ENCODE measurements around the gene GPC3. TPM values are rescaled to one million over a fixed set of nuclear protein-coding genes. Genes with fewer than 3 reads are reported as not detected.

GPC3 gene
- total RNA-seq, 1 experiment from 2014 or later, result 5.7 TPM

DNA sequence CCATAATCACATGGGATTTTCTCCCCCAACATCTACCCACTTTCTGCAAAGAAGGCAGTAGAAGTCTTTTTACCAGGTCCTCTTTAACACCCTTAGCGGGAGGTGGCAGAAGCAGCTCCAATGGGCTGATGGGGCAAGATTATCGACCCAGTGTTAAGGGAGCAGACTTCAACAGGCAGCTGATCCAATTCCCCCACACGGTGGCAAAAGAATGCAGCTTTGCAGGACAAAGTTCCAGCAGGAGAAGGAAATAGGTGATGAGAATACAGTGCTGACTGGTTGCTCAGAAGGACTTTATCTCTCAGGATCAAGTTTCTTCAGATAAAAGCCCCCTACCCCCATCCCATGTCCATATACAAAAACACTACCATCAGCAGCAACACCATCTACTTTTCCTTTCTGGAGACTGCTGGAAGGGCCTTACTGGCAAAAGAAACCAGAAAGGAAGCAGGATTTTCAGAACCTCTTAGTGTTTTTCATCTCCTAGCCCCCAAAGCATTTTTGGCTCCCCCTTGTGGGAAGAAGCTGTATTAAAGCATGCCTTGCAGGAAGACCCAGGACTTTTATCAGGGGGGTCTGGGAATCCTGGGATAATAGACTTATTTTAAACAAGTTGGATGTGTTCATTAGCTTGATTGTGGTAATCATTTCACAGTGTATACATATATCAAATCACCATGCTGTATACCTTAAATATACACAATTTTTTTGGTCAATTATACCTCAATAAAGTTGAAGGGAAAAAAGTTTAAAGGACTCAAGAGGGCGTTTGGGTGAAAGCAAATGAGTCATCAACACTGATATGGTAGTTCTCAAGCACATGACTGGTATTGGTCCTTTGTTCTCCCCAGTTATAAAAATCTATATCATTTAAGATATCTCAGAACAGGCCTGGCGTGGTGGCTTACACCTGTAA is 146.4 kb downstream of the GPC3 start:
- Histone ChIP-seq H3K27ac (no peak overlapping the region), H3K9me3 (replicated peaks) (no peaks in the 10 kb centered on the region), H3K27me3 (replicated peaks) (no peaks in the 10 kb centered on the region), H3K36me3 (no peaks in the 10 kb centered on the region), H3K4me1 (replicated peaks) (no peaks in the 10 kb centered on the region), H3K4me3 (no peak overlapping the region)
- peak; percentile 37 to 43 for DNase-seq (ENCODE audit: low read depth in 1 of 2, low spot score in 2 of 2)

DNA sequence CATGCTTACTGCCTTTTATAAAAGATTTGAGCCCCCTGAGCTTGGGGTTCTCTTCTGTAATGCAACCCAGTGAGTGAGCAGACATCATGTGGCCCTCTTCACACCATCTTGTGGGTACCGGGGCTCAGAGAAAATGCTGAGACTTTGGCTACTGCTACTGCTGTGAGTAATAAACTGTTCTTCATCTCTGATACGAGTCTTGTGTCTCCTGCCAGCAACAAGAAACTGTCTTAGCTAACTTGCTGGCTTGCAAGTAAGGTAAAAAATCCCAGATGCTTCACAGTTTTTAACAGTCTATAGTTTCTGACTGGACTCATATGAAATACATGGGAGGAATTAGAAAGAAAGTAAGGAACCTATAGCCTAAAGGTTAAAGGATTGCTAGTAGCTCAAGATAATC is 148.3 kb downstream of the GPC3 start:
- no peaks in the 10 kb centered on the region for H3K9me3 ChIP-seq (replicated peaks)
- H3K4me1 ChIP-seq (replicated peaks), result no peaks in the 10 kb centered on the region
- H3K36me3 ChIP-seq, result no peaks in the 10 kb centered on the region
- H3K27ac ChIP-seq, result no peak overlapping the region
- H3K27me3 ChIP-seq (replicated peaks), result no peaks in the 10 kb centered on the region
- no peak for DNase-seq (ENCODE audit: low read depth in 1 of 2, low spot score in 2 of 2)
- H3K4me3 ChIP-seq, result no peak overlapping the region

DNA sequence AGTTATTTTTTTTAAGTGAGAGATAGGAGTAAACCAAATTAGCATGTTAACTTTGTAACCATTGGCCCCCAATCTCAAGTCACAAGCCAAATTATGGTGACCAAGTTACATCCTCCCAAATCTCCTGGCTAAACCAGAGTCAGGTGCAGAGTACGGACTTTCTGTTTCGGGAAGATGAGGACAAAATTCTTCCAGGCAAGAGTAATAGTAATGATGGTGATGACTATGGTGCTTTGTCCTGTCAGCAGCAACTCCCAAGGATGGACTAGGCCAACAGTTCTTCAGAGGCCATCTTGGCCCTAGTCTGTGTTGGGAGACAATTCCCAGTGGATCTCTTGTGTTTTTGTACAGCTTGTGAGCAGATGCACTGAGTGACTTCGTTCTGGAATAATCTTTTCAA is 148.8 kb downstream of the GPC3 start:
- H3K27me3 ChIP-seq (replicated peaks), result no peaks in the 10 kb centered on the region
- H3K9me3 ChIP-seq (replicated peaks), result no peaks in the 10 kb centered on the region
- no peak overlapping the region for H3K27ac ChIP-seq
- DNase-seq (ENCODE audit: low read depth in 1 of 2, low spot score in 2 of 2), result no peak
- H3K36me3 ChIP-seq, result no peaks in the 10 kb centered on the region
- no peak overlapping the region for H3K4me3 ChIP-seq
- H3K4me1 ChIP-seq (replicated peaks), result no peaks in the 10 kb centered on the region

DNA sequence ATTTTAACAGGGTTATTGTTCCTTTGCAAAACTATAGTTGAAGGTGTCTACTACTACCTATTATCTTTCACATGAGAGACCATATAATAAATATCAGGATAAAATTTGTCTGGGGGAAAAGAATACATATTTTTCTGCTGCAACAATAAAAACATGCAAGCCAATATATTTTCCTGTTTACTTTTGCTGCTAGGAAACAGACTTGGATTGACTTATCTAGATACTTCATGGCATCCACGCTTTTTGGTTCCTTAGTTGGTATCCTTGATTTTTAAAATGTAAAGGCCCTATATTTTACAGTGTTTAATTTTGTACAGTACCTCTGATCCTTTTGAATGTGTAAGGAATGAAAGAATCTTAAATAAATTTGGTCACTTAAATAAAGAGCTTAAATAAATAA is 150.6 kb downstream of the GPC3 start:
- no peak overlapping the region for H3K4me3 ChIP-seq
- no peaks in the 10 kb centered on the region for H3K36me3 ChIP-seq
- H3K27ac ChIP-seq, result no peak overlapping the region
- H3K4me1 ChIP-seq (replicated peaks), result no peaks in the 10 kb centered on the region
- no peaks in the 10 kb centered on the region for H3K27me3 ChIP-seq (replicated peaks)
- no peak for DNase-seq (ENCODE audit: low read depth in 1 of 2, low spot score in 2 of 2)
- H3K9me3 ChIP-seq (replicated peaks), result no peaks in the 10 kb centered on the region

DNA sequence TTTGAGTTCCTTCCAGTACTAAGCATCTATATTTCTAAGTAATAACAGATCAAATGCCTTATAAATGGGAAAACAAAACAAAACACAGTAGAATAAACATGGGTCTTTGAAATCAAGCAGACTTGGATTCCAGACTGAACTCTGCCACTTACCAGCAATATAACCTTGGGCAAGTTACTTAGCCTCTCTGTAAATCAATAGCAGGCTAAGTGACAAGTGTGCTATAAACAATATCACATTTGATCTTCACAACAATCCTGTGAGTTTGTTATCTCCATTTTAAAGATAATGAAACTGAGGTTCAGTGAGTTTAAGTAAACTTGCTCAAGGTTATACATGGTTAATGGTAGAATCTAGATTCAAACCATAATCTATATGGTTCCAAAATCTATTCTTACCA is 165.8 kb downstream of the GPC3 start:
- no peaks in the 10 kb centered on the region for H3K9me3 ChIP-seq (replicated peaks)
- no peaks in the 10 kb centered on the region for H3K27me3 ChIP-seq (replicated peaks)
- no peak for DNase-seq (ENCODE audit: low read depth in 1 of 2, low spot score in 2 of 2)
- H3K27ac ChIP-seq, result no peak overlapping the region
- H3K36me3 ChIP-seq, result no peaks in the 10 kb centered on the region
- no peaks in the 10 kb centered on the region for H3K4me1 ChIP-seq (replicated peaks)
- no peak overlapping the region for H3K4me3 ChIP-seq

DNA sequence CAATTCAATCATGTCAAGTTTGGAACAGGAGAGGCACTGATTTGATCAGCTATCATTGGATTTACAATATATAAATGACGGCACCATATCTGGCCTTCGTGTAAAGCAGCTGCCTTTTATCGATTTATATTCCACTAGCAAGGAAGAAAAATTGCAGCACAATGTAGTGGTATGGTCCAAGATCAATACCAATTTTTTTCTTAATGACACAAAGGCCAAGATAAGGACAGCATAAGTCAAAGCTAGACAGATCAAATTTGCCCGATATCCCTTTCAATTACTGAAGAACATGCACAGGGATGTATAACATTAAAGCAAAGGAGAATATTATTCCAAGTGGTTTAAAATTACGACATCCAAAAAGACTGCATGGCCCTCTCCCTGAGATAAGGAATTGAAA is 167.4 kb downstream of the GPC3 start:
- H3K27me3 ChIP-seq (replicated peaks), result no peaks in the 10 kb centered on the region
- no peaks in the 10 kb centered on the region for H3K36me3 ChIP-seq
- H3K4me3 ChIP-seq, result no peak overlapping the region
- no peaks in the 10 kb centered on the region for H3K4me1 ChIP-seq (replicated peaks)
- H3K27ac ChIP-seq, result no peak overlapping the region
- H3K9me3 ChIP-seq (replicated peaks), result no peaks in the 10 kb centered on the region
- DNase-seq (ENCODE audit: low read depth in 1 of 2, low spot score in 2 of 2), result no peak

DNA sequence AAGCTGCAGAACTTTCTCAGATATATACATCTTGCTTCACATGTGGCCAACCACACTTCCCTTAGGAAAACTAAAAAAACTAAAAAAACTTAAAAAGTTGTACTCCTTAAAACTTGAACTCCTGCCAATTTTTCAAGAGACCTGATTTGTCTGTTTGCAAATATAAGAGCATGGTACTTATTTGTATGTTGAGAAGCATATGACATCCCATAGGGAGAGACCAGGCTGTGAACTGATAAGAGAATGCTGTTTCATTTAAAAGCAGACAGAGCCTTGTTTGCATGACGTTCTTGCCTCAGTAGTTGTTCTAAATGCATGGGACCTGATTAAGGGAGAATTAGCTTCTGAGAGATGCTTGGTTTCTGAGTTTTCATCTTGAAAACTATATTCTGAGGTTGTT is 169.9 kb downstream of the GPC3 start:
- DNase-seq (ENCODE audit: low read depth in 1 of 2, low spot score in 2 of 2), result no peak
- Histone ChIP-seq H3K4me3 (no peak overlapping the region), H3K4me1 (replicated peaks) (no peaks in the 10 kb centered on the region), H3K27ac (no peak overlapping the region), H3K36me3 (no peaks in the 10 kb centered on the region), H3K27me3 (replicated peaks) (no peaks in the 10 kb centered on the region), H3K9me3 (replicated peaks) (no peaks in the 10 kb centered on the region)

DNA sequence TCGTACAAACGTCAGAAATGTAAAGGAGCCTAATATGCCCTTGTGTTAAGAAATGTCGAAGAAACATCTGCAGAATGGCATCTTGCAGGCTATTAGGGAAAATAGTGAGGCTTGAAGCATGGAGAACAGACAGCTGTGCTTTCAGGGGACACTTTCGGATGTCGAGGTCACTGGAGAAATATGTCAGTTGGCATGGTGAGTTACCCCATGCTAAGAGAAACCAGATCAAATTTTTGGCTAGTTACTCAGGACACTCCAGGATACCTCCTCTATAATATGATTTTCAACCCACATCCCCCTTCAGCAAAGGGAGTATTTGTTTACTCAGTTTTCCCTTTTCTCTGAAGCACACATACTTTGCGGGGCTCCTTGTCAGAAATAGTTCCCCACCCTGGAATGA is 171.4 kb downstream of the GPC3 start:
- Histone ChIP-seq H3K9me3 (replicated peaks) (no peaks in the 10 kb centered on the region), H3K27me3 (replicated peaks) (no peaks in the 10 kb centered on the region), H3K27ac (no peak overlapping the region), H3K36me3 (no peaks in the 10 kb centered on the region), H3K4me3 (no peak overlapping the region), H3K4me1 (replicated peaks) (no peaks in the 10 kb centered on the region)
- no peak for DNase-seq (ENCODE audit: low read depth in 1 of 2, low spot score in 2 of 2)

DNA sequence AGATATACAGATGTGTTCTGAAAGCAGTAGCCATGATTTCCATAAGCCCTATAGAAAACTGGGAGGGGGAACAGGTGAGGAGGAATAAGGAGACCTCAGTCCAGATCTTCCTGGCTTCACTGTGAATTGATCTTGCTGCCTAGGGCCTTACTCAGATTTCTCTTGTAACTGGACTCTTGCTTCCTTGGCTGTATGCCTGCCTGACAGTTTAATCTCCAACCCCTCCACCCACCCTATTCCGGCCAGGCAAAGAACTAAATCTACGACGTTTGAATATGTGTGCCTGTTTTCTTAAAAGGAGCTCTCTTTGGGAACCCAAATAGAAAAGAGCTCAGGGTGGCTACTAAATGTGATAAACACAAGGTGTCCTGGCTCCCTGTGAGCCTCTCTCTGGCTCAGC is 173.0 kb downstream of the GPC3 start:
- no peaks in the 10 kb centered on the region for H3K27me3 ChIP-seq (replicated peaks)
- no peaks in the 10 kb centered on the region for H3K36me3 ChIP-seq
- no peaks in the 10 kb centered on the region for H3K9me3 ChIP-seq (replicated peaks)
- H3K4me1 ChIP-seq (replicated peaks), result no peaks in the 10 kb centered on the region
- no peak overlapping the region for H3K4me3 ChIP-seq
- DNase-seq (ENCODE audit: low read depth in 1 of 2, low spot score in 2 of 2), result no peak
- no peak overlapping the region for H3K27ac ChIP-seq

DNA sequence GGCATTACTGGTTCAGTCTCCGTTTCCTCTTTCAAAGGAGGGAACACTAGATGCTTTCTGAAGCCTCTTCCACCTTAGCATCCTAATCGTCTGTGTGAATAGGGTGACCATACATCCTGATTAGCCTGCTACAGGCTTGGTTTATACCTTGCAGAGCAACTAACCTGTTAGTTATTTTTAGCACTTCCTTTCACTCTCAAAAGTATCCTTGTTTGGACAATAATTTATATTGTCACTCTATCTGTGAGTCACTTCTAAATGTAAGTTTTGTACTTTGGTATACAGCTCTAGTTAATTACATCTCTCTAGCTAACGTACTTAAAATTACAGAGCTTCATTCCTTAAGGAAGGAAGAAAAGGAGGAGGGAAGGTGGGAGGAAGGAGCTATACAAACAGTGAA is 174.5 kb downstream of the GPC3 start:
- Histone ChIP-seq H3K4me1 (replicated peaks) (no peaks in the 10 kb centered on the region), H3K36me3 (no peaks in the 10 kb centered on the region), H3K27me3 (replicated peaks) (no peaks in the 10 kb centered on the region), H3K9me3 (replicated peaks) (no peaks in the 10 kb centered on the region), H3K27ac (no peak overlapping the region), H3K4me3 (no peak overlapping the region)
- no peak for DNase-seq (ENCODE audit: low read depth in 1 of 2, low spot score in 2 of 2)

DNA sequence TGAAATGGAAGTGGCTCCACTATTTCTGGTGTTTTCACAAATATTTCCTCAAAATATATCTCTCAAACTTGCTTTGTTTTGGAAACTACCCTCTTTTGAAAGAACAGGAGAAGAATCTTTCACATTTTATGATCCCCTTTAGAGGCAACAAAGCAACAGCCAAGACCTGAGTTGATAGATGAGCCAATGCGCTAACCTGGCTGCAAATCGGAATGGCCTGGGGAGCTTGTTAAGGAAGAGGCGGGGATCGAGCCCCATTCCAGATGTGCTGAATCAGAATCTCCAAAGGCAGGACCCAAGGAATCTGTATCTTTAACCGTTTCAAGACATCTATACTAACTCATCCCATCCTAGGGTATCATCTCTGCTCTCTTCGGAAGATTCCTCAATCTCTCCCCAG is 181.3 kb downstream of the GPC3 start:
- no peak overlapping the region for H3K27ac ChIP-seq
- no peak overlapping the region for H3K4me3 ChIP-seq
- H3K27me3 ChIP-seq (replicated peaks), result no peaks in the 10 kb centered on the region
- H3K36me3 ChIP-seq, result no peaks in the 10 kb centered on the region
- H3K4me1 ChIP-seq (replicated peaks), result no peaks in the 10 kb centered on the region
- DNase-seq (ENCODE audit: low read depth in 1 of 2, low spot score in 2 of 2), result no peak
- no peaks in the 10 kb centered on the region for H3K9me3 ChIP-seq (replicated peaks)

DNA sequence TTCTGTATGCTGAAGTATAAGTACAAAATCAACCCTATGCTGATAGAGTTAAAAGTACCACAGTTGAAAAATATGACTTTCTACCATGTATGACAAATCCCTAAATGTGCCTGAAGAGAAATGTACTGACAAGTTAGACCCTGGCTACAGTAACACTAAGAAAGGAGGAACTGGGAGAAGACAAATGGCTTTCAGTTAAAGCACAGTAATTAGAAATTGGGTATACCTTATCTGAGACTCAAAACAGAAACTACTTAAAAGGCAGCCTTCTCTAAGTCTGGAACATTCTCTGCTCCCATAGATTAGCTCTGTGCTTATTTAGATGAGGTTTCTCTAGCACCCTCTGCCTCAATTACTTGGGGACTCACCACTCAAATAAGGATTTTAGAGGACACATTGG is 189.1 kb downstream of the GPC3 start:
- H3K36me3 ChIP-seq, result no peaks in the 10 kb centered on the region
- no peak overlapping the region for H3K4me3 ChIP-seq
- no peak for DNase-seq (ENCODE audit: low read depth in 1 of 2, low spot score in 2 of 2)
- H3K27me3 ChIP-seq (replicated peaks), result no peaks in the 10 kb centered on the region
- no peak overlapping the region for H3K27ac ChIP-seq
- no peaks in the 10 kb centered on the region for H3K9me3 ChIP-seq (replicated peaks)
- no peaks in the 10 kb centered on the region for H3K4me1 ChIP-seq (replicated peaks)

DNA sequence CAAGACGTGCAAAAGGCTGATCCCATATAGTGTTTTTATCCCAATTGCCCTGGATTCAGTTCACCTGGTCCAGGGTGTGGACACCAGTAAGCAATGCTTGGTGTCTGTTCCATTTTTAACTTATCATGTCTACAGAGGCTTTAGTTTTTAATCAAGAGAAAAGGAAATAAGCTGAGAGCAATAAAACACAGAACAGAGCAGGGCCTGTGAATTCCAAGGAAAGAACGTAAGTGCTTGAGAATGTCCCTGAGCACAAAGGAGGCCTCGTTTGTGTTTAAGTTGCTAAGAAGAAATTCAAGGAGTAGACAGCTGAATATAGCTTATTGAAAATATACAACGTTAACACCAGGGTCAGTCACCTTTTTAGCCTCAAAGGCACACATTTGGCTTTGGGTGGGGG is 191.3 kb downstream of the GPC3 start:
- H3K4me1 ChIP-seq (replicated peaks), result no peaks in the 10 kb centered on the region
- H3K36me3 ChIP-seq, result no peaks in the 10 kb centered on the region
- no peaks in the 10 kb centered on the region for H3K27me3 ChIP-seq (replicated peaks)
- H3K4me3 ChIP-seq, result no peak overlapping the region
- no peaks in the 10 kb centered on the region for H3K9me3 ChIP-seq (replicated peaks)
- H3K27ac ChIP-seq, result no peak overlapping the region
- no peak for DNase-seq (ENCODE audit: low read depth in 1 of 2, low spot score in 2 of 2)

DNA sequence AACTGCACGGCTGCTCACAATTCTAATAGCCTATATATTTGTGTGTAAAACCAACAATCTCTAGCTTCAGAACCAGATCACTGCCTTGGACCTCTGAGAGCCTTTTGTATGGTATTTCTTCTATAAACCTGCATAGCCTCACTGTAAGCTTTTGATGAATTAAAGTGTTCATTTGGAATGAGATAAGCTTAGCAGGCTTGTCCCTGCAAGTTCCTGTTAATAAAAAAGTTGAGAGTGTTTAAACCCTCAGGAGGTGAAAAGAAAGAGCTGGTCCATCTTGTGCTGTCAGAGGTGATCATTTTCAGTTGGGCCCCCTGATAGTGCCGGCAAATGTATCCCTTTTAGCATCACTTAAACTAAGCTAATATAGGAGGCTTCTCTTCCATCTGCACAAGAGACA is 191.8 kb downstream of the GPC3 start:
- Histone ChIP-seq H3K27me3 (replicated peaks) (no peaks in the 10 kb centered on the region), H3K4me1 (replicated peaks) (no peaks in the 10 kb centered on the region), H3K9me3 (replicated peaks) (no peaks in the 10 kb centered on the region), H3K27ac (no peak overlapping the region), H3K4me3 (no peak overlapping the region), H3K36me3 (no peaks in the 10 kb centered on the region)
- DNase-seq (ENCODE audit: low read depth in 1 of 2, low spot score in 2 of 2), result no peak
